Cortex of kidney (tissue), 1 donor: ENCODE results near the gene IDH2.
"Not testable (repeated sequence)": the region's sequence is repeated elsewhere in the genome, so short reads cannot be mapped to it uniquely, and the experiment has no call there.

ENCODE experiments used
- DNase-seq: peaks from one replicate; lab custom pipeline; 2025; lab: John Stamatoyannopoulos, UW

IDH2 gene

DNA sequence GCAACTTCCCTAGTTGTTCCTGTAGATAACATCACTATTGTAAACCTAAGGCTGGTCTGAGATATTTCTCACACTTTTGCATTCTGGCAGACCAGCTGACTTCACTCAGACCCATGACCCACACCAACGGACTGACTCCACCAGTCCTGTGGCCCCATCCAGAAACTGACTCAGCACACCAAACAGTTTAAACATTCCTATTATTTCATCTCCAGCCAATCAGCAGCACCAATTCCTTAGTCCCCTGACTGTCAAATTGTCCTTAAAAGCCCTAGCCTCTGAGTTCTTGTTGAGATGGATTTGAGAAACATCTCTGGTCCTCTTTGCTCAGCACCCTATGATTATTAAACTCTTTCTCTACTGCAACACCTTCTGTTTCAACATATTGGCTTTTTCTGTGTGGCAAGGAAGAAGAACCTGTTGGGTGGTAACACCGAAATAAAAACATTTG, 12.2 kb upstream of the IDH2 start:
- DNase-seq = no peak

DNA sequence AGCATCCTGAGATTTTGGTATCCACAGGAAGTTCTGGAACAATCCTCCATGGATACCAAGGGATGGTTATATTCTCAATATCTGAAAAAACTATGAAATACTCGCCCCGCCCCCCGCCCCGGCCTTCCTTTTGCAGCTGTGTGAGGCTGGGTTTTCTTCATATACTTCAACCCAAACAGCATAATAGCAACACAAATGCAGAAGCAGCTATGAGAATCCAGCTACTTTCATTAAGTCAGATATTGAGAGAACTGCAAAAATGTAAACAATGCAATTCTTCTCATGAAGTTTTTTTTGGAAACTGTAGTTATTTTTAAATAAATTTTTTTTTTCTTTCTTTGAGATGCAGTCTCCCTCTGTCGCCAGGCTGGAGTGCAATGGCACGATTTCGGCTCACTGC, 10.9 kb upstream of the IDH2 start:
- no peak for DNase-seq

- DNase-seq = not testable (repeated sequence)
These were observed 7.0 kb upstream of the IDH2 start for GRCh38 chr15:90109163-90109751.

- DNase-seq = not testable (repeated sequence)
These were observed 5.8 kb upstream of the IDH2 start for GRCh38 chr15:90108038-90108437.

DNA sequence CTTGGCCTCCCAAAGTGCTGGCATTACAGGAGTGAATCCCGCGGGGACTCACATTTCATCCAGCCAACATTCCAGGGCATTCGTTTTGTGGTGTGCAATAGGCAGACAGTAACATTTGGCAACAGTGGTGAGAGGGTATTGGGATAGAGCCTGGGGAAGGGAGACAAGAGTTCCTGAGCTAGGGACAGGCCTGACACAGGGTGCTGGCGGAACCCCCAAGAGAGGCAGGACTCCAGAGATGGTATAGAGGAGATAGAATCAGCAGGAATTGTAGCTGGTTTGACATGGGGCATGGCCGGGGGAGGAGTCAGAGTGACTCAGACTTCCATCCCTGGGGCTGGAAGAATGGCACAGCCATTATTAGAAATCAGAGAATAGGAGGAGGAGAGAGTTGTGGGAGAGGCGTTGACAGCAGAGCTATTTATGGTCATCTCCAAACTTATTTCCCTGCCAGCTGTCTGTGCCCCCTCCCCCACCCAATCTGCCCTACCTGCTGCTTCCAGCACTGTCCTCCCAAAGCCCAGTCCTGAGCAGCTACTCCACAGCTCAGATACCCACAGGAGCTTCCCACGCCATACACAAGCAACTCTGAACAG, 4.4 kb upstream of the IDH2 start:
- DNase-seq = no peak

DNA sequence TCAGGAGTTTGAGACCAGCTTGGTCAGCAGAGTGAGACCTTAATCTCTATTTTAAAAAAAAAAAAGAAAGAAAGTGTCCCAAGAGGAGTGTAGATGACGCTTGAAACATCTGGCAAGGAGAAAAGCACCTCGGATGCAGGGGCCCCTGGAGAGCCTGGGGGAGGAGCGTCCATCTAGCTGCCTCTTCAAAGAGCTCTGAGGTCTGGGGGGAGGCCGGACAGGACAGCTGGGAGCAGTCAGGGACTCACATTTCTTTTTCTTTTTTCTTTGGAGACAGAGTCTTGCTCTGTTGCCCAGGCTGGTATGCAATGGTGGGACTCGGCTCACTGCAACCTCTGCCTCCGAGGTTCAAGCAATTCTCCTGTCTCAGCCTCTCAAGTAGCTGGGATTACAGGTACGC, 3.3 kb upstream of the IDH2 start:
- DNase-seq = no peak

- no peak for DNase-seq
These were observed 2.3 kb upstream of the IDH2 start for GRCh38 chr15:90104551-90104950.

DNA sequence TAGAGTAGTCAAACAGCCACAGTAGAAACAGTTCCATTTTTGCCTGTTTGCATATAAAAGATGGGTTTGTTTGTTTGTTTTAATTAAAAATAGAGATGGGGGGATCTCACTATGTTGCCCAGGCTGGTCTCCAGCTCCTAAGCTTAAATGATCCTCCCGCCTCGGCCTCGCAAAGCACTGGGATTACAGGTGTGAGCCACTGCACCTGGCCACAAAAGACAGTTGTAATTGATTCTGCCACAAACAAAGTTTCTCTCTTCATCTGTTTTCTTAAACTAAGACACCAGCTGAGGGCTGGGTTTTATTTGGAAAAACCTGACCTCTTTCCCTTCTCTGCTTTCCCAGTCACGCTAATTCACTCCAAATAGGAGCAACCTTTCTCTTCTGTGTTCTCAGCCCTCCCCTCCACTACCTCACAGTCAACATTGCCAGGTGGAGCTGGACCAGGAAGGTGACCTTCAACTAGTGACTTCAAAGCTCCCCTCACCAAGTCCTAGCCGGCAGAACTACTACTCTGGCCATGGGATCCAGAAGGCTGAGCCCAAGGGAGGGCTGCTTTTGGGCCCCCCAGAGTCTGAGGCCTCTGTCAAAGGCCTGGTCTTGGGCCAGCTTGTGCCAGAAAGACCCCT, 1.5 kb upstream of the IDH2 start:
- DNase-seq = no peak

DNA sequence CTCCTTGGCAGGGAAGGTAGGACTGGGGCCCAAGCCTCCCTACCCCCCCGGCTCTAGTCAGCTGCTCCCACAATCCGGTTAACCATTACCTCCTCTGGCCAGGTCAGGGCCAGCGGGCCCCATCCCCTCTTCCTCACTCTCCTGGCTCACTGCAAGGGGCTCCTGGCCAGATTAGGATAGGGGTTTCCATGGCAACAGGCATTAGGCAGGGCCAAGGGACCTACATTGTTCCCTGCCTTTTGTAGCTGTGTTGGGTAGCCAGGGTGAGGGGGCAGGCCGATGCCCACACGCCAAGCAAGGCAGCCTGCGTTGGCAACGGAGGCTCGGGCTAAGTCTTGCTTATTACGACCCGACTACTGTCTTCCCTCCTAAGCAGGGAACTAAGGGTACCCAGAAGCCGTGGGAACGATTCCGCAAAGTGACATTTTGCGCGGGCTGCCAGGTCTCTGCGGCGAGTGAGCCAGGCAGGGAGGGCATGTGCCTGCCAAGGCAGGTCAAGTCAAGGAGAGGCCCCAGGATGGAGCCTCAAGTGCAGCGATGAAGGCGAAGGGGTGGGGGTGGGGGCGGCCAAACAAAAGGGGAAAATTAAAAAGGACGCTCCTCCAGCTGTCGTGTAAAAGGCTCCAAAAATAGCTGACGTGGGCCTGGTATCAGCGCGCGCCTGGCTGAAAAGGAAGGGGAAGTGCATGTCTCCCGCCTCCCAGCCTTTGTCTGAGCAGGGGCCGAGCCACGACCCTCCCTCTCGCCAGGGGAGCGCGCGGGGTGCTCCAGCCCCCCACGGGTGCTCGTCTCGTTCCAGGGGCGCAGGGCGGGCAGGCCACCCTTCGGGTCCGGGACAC, 919 bp downstream of the IDH2 start:
- DNase-seq = no peak

- no peak for DNase-seq
These were observed 2.1 kb downstream of the IDH2 start for GRCh38 chr15:90099868-90100831.

DNA sequence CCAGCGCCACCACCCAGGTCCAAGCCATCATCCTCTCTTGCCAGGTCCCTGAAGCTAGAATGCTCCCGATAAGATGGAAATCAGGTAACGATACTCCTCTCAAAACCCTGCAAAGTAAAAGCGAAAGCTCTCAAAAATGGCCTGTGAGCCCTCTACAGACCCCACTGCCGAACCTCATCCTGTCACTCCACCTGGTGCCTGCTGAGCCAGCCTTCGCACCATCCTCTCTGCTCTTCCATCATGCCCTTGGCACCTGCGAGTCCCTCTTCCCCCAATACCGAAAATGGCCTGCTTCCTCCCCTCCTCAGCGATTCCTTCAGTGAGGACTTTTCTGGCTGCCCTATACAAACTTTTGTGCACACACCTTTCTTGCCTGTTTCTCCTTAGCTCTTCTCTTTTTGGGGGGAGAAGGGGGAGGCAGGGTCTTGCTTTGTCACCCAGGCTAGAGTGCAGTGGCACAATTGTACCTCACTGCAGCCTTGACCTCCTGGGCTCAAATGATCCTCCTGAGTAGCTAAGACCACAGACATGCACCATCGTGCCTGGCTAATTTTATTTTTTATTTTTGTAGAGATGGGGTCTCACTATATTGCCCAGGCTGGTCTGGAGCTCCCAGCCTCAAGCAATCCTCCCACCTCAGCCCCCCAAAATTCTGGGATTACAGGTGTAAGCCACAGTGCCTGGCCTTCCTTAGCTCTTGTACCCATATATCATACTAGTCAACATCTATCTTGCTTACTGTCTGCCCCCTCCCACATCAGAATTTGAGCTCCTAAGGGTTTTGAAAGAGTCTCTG, 3.0 kb downstream of the IDH2 start:
- no peak for DNase-seq

GRCh38 chr15:90097475-90097874, 4.8 kb downstream of the IDH2 start:
- no peak for DNase-seq

DNA sequence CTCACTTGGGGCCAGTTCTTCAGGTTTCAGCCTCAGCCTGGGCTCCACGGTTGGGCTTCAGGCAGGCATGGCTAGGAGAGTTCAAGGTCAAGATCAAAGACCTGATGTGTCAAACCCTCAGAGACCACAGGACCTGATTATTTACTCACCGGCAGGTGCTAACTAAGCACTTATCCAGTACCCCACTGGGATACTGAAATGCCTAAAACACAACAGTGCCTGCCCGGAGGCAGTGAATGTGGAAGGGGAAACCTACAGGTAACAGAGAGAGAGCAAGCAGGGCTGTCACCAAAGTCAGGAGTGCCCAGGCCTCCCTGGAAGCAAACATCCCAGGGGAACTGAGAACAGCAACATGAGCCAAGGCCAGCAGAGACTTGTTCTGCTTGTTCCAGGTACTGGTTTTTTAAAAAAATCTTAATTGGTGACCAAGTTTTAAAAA, 6.7 kb downstream of the IDH2 start:
- DNase-seq = no peak

GRCh38 chr15:90091156-90091931, 10.9 kb downstream of the IDH2 start:
- DNase-seq = no peak

DNA sequence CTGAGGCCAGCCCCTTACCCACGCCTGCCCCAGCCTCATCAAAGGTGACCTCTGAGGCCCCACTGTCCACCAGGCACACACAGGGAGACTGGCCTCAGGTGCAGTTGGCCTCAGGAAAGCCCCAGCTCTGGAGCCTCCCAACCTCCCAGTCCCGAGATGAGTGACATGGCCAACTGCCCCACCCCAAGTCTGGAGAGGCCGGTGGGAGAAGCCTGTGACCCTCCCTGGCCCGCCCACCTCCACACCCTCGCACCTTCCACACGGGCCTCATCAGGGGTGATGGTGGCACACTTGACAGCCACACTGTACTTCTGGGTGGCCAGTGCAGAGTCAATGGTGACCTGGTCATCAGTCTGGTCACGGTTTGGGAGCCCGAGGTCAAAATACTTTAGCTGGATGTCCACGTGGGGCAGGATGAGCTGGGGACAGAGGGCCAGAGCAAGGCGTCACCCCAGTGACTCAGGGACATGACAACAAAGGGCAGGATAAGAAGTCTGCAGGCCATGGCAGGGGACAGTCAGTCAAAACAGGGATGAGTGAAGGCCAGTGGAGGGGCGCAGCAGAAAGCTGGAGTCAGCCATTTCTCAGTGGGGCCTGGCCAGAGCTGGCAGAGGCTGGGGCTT, 11.9 kb downstream of the IDH2 start:
- no peak for DNase-seq

GRCh38 chr15:90087454-90088154, 14.7 kb downstream of the IDH2 start:
- no peak for DNase-seq

DNA sequence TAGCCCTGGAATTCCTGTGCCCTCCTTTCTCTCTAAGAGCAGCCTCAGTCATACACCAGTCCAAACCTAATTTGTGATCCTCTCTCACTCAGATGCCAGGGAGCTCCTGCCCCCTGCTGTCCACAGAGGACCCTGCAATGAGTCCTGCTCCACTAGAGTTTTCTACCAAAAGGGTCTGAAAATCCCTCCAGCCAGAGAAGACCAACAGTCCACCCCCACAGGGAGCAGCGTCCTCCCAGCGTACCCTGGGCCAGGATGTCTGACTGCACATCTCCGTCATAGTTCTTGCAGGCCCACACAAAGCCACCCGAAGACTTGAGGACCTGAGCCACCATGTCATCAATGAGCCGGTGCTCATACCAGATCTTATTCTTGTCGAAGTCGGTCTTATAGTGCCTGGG, 15.4 kb downstream of the IDH2 start:
- no peak for DNase-seq

- DNase-seq = no peak
These were observed 16.7 kb downstream of the IDH2 start for GRCh38 chr15:90085565-90085964.
